GM18861 (cell line): Measurements from ENCODE around the gene ITFG2.
"Not testable (repeated sequence)": the region's sequence is repeated elsewhere in the genome, so short reads cannot be mapped to it uniquely, and the experiment has no call there.

Experiments
- ATAC-seq: cut with Tn5 transposase; IDR thresholded peaks from one replicate; pipeline ENCODE4 v1.9.1; 2021; ENCODE audit not compliant: unreplicated experiment

Gene ITFG2

GRCh38 chr12:2858944-2859421, 46.5 kb downstream of the ITFG2 start:
- ATAC-seq = no peak

- ATAC-seq = no peak
Observed at GRCh38 chr12:2860170-2860569, 47.7 kb downstream of the ITFG2 start.

GRCh38 chr12:2862876-2863275, 50.4 kb downstream of the ITFG2 start:
- ATAC-seq = no peak

GRCh38 chr12:2863402-2863801, 50.9 kb downstream of the ITFG2 start:
- not testable (repeated sequence) for ATAC-seq

GRCh38 chr12:2864198-2864597, 51.7 kb downstream of the ITFG2 start:
- no peak for ATAC-seq

GRCh38 chr12:2868986-2869632, 56.6 kb downstream of the ITFG2 start:
- ATAC-seq = not testable (repeated sequence)
